ENCODE data around the gene GSTA1. TPM values are rescaled to one million over a fixed set of nuclear protein-coding genes. Genes with fewer than 3 reads are reported as not detected.

GSTA1 gene
- total RNA-seq, 6 experiments from 2014 or later: 16.1 to 2,332 (median 522) TPM

DNA sequence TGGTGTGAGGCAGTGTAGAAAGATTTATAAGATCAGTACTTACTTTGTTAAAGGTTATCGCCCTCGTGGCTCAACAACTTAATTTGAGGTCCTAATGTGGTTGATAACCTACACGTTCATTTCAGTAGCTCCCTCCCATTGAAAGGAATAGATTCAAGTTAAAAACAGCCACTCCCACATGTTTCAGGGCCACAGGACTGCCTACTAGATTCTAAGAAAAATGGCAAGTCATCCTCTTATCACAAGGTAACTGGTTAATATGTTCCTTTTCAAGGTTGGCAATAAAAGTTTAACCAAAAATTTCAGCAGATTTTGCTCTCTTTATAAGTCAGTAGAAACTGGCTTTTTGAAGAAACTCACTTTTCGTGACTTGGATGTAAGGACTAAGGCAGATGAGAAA is 57.4 kb downstream of the GSTA1 start:
- TF ChIP-seq POLR2A (IDR thresholded peaks at IDR 0.05): no peak
- TF ChIP-seq, protein P1, sequence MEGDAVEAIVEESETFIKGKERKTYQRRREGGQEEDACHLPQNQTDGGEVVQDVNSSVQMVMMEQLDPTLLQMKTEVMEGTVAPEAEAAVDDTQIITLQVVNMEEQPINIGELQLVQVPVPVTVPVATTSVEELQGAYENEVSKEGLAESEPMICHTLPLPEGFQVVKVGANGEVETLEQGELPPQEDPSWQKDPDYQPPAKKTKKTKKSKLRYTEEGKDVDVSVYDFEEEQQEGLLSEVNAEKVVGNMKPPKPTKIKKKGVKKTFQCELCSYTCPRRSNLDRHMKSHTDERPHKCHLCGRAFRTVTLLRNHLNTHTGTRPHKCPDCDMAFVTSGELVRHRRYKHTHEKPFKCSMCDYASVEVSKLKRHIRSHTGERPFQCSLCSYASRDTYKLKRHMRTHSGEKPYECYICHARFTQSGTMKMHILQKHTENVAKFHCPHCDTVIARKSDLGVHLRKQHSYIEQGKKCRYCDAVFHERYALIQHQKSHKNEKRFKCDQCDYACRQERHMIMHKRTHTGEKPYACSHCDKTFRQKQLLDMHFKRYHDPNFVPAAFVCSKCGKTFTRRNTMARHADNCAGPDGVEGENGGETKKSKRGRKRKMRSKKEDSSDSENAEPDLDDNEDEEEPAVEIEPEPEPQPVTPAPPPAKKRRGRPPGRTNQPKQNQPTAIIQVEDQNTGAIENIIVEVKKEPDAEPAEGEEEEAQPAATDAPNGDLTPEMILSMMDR (IDR thresholded peaks at IDR 0.05): no peak
- Histone ChIP-seq H3K27me3 (no peaks in the 10 kb centered on the region), H3K36me3 (peaks cover 0 to 7% (median 0%) of the 10 kb centered on the region in 4 donors), H3K9me3 (no peaks in the 10 kb centered on the region), H3K4me3 (peak overlapping the region in 1 of 3 donors; percentile 15), H3K27ac (peak overlapping the region in 2 of 3 donors; percentile 6 to 81), H3K4me1 (peaks cover 0 to 56% (median 17%) of the 10 kb centered on the region in 4 donors)
- ATAC-seq (peak in 3 of 4 donors; percentile 7 to 56 (median 53)), DNase-seq (no peak)
- intact Hi-C loops (cut with DNase I): no loop called here
- WGBS (ENCODE audit: insufficient coverage, low coverage, low lambda C conversion rate, missing lambda C conversion rate): 16% methylated on average over 4 of the region's 4 CpGs

GRCh38 chr6:52745764-52746201 is 57.8 kb downstream of the GSTA1 start:
- Histone ChIP-seq H3K9me3 (no peaks in the 10 kb centered on the region), H3K36me3 (peaks cover 0 to 3% (median 0%) of the 10 kb centered on the region in 4 donors), H3K27me3 (no peaks in the 10 kb centered on the region), H3K4me1 (peaks cover 0 to 56% (median 17%) of the 10 kb centered on the region in 4 donors), H3K27ac (peak overlapping the region in 2 of 3 donors; percentile 6 to 81), H3K4me3 (peak overlapping the region in 1 of 3 donors; percentile 15)
- no peak for TF ChIP-seq POLR2A (IDR thresholded peaks at IDR 0.05)
- TF ChIP-seq, protein P1 (IDR thresholded peaks at IDR 0.05): no peak
- peak; percentile 52 to 84 (median 72) for ATAC-seq
- DNase-seq: no peak
- WGBS (ENCODE audit: insufficient coverage, low coverage, low lambda C conversion rate, missing lambda C conversion rate): 20% methylated on average over 1 of the region's 1 CpG
- intact Hi-C loops (cut with DNase I): no loop called here

GRCh38 chr6:52741872-52742271 is 61.7 kb downstream of the GSTA1 start:
- Histone ChIP-seq H3K36me3 (no peaks in the 10 kb centered on the region), H3K9me3 (no peaks in the 10 kb centered on the region), H3K4me3 (no peak overlapping the region), H3K27ac (peak overlapping the region in 1 of 3 donors; percentile 58), H3K4me1 (peaks cover 0 to 53% (median 15%) of the 10 kb centered on the region in 4 donors), H3K27me3 (no peaks in the 10 kb centered on the region)
- DNase-seq (peak in 1 of 3 donors; percentile 62), ATAC-seq (peak; percentile 33 to 83 (median 60))
- intact Hi-C loops (cut with DNase I): no loop called here
- TF ChIP-seq, protein P1 (IDR thresholded peaks at IDR 0.05): no peak
- no peak for TF ChIP-seq POLR2A (IDR thresholded peaks at IDR 0.05)
- WGBS (ENCODE audit: insufficient coverage, low coverage, low lambda C conversion rate, missing lambda C conversion rate): 33% methylated on average over 1 of the region's 1 CpG

Other genes starting within 250 kb of the GSTA1 start
- gene TRAM2, start 226.8 kb downstream of the GSTA1 start, total RNA-seq: 10 to 100 TPM; 16.1 to 24.8 (median 17.8) TPM
- 10 to 100 TPM; 20.7 to 41.2 (median 33.3) TPM for gene TMEM14A, start 132.7 kb downstream of the GSTA1 start, total RNA-seq
- gene GSTA2, start 40.3 kb downstream of the GSTA1 start, total RNA-seq: 100 to 1,000 TPM in 1 of 6 experiments, 10 to 100 TPM in 3, 1 to 10 TPM in 2; 7.6 to 177 (median 54.4) TPM
- not detected for gene GSTA5, start 37.0 kb upstream of the GSTA1 start, total RNA-seq
- not detected for gene GSTA3, start 105.9 kb upstream of the GSTA1 start, total RNA-seq
- 10 to 100 TPM in 3 of 6 experiments, 1 to 10 TPM in 3; 4.8 to 23.1 (median 9.2) TPM for gene GSTA4, start 191.5 kb upstream of the GSTA1 start, total RNA-seq

Data from right lobe of liver (tissue), 6 donors.